DMS53 (cell line): ENCODE measurements around the gene RGS6.
"Not testable (repeated sequence)": the region's sequence is repeated elsewhere in the genome, so short reads cannot be mapped to it uniquely, and the experiment has no call there.

Experiments
- DNase-seq: peaks from one replicate; lab custom pipeline; 2025; lab: John Stamatoyannopoulos, UW

Gene RGS6

GRCh38 chr14:72454388-72455160, 522.3 kb downstream of the RGS6 start:
- no peak for DNase-seq

GRCh38 chr14:72457641-72458040, 525.4 kb downstream of the RGS6 start:
- DNase-seq: no peak

- no peak for DNase-seq
Measured at GRCh38 chr14:72462056-72462455, 529.8 kb downstream of the RGS6 start.

- DNase-seq: no peak
Measured at GRCh38 chr14:72463291-72463866, 531.1 kb downstream of the RGS6 start.

GRCh38 chr14:72464226-72464625, 532.0 kb downstream of the RGS6 start:
- DNase-seq: no peak

- no peak for DNase-seq
Measured at GRCh38 chr14:72466325-72466724, 534.1 kb downstream of the RGS6 start.

GRCh38 chr14:72471346-72471745, 539.1 kb downstream of the RGS6 start:
- no peak for DNase-seq

- DNase-seq: no peak
Measured at GRCh38 chr14:72472845-72473244, 540.6 kb downstream of the RGS6 start.

GRCh38 chr14:72476657-72477499, 544.6 kb downstream of the RGS6 start:
- no peak for DNase-seq

GRCh38 chr14:72477578-72477977, 545.3 kb downstream of the RGS6 start:
- DNase-seq: not testable (repeated sequence)

GRCh38 chr14:72478471-72478893, 546.3 kb downstream of the RGS6 start:
- DNase-seq: no peak

- DNase-seq: no peak
Measured at GRCh38 chr14:72479461-72479931, 547.3 kb downstream of the RGS6 start.

GRCh38 chr14:72480464-72481243, 548.4 kb downstream of the RGS6 start:
- DNase-seq: no peak

GRCh38 chr14:72483311-72483710, 551.1 kb downstream of the RGS6 start:
- no peak for DNase-seq

- no peak for DNase-seq
Measured at GRCh38 chr14:72485695-72486094, 553.5 kb downstream of the RGS6 start.

- DNase-seq: no peak
Measured at GRCh38 chr14:72488514-72488913, 556.3 kb downstream of the RGS6 start.

- no peak for DNase-seq
Measured at GRCh38 chr14:72492196-72492595, 560.0 kb downstream of the RGS6 start.

- no peak for DNase-seq
Measured at GRCh38 chr14:72495668-72496067, 563.4 kb downstream of the RGS6 start.

GRCh38 chr14:72498646-72499045, 566.4 kb downstream of the RGS6 start:
- DNase-seq: no peak

- DNase-seq: no peak
Measured at GRCh38 chr14:72499746-72500145, 567.5 kb downstream of the RGS6 start.

GRCh38 chr14:72500234-72500838, 568.1 kb downstream of the RGS6 start:
- DNase-seq: no peak
